Forelimb muscle (tissue), 1 donor: ENCODE results near the gene HBZ. TPM values are rescaled to one million over a fixed set of nuclear protein-coding genes. Genes with fewer than 3 reads are reported as not detected.
"Not testable (repeated sequence)": the region's sequence is repeated elsewhere in the genome, so short reads cannot be mapped to it uniquely, and the experiment has no call there.

ENCODE experiments used
- DNase-seq: peaks from one replicate; pipeline ENCODE4 v3.0.0-alpha.2; 2013; ENCODE audit warnings: low read depth
- polyA plus RNA-seq: library from polyadenylated mRNA; unstranded; fragments of 120-200 nt; gene quantifications from one replicate; pipeline ENCODE4 v1.2.1, GENCODE V29; 2013; ENCODE audit not compliant: insufficient read length

HBZ gene
- polyA plus RNA-seq, 1 donor = 4.9 TPM

DNA sequence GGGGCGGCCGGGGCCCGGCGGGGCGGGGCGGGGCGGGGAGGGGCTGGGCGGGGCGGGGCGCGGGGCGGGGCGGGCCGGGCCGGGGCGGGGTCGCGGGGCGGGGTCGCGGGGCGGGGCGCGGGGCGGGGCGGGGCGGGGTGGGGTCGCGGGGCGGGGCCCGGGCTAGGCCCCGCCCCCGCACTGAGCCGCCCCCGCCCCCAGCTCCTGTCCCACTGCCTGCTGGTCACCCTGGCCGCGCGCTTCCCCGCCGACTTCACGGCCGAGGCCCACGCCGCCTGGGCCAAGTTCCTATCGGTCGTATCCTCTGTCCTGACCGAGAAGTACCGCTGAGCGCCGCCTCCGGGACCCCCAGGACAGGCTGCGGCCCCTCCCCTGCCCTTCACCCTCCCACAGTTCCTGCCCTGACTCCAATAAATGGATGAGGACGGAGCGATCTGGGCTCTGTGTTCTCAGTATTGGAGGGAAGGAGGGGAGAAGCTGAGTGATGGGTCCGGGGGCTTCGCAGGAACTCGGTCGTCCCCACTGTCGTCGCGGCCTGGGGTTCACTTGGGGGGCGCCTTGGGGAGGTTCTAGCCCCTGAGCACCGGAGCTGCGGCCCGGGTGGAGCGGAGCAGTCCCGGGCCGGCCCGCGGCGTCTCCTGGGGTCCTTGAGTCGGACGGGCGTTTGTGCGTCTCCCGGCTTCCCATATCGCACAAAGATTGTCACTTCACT lies 12.5 kb downstream of the HBZ start:
- no peak for DNase-seq

DNA sequence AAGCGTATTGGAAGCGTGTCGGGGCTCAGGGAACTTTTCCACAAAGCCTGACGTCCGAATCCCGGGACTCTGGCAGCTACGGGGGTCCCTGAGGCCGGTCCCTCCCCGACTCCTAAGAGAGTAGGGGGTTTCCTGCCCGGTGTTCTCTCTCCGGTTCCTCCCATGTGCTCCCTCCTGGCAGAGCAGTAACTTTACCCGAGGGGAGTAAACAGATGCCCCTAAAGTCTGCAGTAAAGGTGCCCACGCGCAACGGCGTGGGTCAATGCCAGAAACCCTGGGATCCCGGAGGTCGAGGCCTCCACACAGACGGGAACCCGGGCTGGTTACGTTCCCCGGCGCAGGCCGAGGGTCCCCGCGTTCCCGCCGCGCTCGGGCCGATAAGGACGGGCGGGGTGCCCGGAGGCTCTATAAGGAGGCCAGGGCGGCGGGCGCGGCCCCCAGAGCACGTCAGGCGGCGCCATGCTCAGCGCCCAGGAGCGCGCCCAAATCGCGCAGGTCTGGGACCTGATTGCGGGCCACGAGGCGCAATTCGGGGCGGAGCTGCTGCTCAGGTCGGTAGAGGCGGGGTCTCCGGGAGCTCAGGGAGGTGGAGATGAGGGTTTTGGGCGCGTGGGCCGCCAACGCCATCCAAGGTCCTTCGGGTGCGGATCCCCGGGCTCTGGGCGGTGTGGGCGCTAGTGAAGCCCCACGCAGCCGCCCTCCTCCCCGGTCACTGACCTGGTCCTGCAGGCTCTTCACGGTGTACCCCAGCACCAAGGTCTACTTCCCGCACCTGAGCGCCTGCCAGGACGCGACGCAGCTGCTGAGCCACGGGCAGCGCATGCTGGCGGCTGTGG lies 13.3 kb downstream of the HBZ start, which contains the start of gene HBM:
Gene HBM (plus strand): TSS at position 440 of the 836 bp plus-strand sequence. CDS start 20 bp downstream, at position 460.
- no peak for DNase-seq

DNA sequence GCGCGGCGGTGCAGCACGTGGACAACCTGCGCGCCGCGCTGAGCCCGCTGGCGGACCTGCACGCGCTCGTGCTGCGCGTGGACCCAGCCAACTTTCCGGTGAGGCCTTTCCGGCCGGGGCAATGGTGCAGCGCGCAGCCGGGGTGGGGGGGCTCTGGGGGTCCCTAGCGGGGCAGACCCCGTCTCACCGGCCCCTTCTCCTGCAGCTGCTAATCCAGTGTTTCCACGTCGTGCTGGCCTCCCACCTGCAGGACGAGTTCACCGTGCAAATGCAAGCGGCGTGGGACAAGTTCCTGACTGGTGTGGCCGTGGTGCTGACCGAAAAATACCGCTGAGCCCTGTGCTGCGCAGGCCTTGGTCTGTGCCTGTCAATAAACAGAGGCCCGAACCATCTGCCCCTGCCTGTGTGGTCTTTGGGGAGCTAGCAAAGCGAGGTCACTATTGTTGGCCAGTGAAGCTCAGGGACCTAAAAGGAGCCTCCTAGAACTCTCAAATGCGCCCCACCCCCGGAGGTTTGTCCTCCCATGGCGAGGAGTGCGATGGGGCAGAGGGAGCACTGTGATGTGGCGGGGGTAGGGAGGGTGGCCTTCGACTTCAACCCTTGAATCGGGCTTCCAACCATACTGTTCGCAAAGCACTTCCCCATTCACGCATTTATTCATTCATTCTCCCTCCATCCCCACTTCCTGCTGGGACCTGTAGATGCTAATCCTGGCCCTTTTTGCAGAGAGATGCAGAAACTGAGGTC lies 14.1 kb downstream of the HBZ start:
- DNase-seq = no peak

DNA sequence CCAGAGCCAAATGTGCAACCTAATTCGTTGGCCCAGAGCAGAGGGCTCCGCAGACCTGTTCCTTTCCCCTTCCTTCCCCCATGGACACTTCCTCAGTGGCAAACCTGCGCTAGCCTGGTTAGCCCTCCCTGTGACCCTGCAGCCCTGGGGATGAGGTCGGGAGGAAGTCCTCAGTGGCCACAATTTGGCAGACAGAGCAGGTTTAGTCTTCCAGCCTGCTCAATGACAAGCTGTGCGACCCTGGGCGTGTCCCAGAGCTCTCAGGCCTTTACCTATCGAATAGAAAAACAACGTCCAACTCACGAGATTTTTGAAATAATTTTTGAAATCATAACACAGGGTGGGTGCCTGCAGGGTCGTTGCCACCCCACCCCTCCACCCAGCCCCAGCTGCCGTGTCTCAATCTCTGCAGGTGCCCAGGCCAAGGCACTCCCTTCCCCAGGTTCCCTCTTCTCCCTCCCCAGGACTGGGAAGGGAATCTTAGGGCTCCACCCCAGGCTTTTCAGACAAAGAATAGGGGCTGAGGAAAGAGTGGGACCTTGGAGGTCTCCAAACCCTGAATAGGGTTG lies 14.8 kb downstream of the HBZ start:
- no peak for DNase-seq

DNA sequence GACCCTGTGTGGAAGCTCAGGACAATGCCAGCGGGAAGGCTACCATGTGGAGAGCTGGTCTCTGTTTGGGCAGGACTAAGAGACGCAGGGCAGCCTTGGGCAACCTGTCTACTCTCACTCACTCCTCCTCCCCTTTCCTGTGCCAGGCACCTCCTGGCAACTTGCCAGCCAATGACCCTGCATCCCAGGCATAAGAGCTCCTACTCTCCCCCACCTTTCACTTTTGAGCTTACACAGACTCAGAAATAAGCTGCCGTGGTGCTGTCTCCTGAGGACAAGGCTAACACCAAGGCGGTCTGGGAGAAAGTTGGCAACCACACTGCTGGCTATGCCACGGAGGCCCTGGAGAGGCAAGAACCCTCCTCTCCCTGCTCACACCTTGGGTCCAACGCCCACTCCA lies 16.0 kb downstream of the HBZ start:
- no peak for DNase-seq

DNA sequence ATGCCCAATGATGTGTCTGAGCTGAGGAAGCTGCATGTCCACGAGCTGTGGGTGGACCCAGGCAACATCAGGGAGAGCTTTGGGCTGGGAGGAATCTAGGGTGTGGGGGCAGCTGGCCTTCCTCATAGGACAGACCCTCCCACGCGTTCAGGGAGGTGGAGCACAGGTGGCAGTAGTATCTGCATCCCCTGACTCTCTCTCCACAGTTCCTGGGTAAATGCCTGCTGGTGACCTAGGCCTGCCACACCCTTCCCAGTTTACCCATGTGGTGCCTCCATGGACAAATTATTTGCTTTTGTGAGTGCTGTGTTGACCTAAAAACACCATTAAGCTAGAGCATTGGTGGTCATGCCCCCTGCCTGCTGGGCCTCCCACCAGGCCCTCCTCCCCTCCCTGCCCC lies 16.6 kb downstream of the HBZ start:
- no peak for DNase-seq

DNA sequence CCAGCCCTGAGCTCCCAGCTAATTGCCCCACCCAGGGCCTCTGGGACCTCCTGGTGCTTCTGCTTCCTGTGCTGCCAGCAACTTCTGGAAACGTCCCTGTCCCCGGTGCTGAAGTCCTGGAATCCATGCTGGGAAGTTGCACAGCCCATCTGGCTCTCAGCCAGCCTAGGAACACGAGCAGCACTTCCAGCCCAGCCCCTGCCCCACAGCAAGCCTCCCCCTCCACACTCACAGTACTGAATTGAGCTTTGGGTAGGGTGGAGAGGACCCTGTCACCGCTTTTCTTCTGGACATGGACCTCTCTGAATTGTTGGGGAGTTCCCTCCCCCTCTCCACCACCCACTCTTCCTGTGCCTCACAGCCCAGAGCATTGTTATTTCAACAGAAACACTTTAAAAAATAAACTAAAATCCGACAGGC lies 17.7 kb downstream of the HBZ start:
- DNase-seq = not testable (repeated sequence)

DNA sequence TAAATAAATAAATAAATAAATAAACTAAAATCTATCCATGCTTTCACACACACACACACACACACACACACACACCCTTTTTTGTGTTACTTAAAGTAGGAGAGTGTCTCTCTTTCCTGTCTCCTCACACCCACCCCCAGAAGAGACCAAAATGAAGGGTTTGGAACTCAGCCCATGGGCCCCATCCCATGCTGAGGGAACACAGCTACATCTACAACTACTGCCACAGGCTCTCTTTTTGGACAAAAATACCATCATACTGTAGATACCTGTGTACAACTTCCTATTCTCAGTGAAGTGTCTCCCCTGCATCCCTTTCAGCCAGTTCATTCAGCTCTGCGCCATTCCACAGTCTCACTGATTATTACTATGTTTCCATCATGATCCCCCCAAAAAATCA lies 18.3 kb downstream of the HBZ start:
- no peak for DNase-seq

DNA sequence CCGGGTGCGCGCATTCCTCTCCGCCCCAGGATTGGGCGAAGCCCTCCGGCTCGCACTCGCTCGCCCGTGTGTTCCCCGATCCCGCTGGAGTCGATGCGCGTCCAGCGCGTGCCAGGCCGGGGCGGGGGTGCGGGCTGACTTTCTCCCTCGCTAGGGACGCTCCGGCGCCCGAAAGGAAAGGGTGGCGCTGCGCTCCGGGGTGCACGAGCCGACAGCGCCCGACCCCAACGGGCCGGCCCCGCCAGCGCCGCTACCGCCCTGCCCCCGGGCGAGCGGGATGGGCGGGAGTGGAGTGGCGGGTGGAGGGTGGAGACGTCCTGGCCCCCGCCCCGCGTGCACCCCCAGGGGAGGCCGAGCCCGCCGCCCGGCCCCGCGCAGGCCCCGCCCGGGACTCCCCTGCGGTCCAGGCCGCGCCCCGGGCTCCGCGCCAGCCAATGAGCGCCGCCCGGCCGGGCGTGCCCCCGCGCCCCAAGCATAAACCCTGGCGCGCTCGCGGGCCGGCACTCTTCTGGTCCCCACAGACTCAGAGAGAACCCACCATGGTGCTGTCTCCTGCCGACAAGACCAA lies 20.0 kb downstream of the HBZ start, which contains the start of gene HBA2:
Gene HBA2 (plus strand): TSS at position 503 of the 568 bp plus-strand sequence. CDS start 37 bp downstream, at position 540.
- DNase-seq = not testable (repeated sequence)

DNA sequence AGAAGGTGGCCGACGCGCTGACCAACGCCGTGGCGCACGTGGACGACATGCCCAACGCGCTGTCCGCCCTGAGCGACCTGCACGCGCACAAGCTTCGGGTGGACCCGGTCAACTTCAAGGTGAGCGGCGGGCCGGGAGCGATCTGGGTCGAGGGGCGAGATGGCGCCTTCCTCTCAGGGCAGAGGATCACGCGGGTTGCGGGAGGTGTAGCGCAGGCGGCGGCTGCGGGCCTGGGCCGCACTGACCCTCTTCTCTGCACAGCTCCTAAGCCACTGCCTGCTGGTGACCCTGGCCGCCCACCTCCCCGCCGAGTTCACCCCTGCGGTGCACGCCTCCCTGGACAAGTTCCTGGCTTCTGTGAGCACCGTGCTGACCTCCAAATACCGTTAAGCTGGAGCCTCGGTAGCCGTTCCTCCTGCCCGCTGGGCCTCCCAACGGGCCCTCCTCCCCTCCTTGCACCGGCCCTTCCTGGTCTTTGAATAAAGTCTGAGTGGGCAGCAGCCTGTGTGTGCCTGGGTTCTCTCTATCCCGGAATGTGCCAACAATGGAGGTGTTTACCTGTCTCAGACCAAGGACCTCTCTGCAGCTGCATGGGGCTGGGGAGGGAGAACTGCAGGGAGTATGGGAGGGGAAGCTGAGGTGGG lies 20.9 kb downstream of the HBZ start:
- not testable (repeated sequence) for DNase-seq

DNA sequence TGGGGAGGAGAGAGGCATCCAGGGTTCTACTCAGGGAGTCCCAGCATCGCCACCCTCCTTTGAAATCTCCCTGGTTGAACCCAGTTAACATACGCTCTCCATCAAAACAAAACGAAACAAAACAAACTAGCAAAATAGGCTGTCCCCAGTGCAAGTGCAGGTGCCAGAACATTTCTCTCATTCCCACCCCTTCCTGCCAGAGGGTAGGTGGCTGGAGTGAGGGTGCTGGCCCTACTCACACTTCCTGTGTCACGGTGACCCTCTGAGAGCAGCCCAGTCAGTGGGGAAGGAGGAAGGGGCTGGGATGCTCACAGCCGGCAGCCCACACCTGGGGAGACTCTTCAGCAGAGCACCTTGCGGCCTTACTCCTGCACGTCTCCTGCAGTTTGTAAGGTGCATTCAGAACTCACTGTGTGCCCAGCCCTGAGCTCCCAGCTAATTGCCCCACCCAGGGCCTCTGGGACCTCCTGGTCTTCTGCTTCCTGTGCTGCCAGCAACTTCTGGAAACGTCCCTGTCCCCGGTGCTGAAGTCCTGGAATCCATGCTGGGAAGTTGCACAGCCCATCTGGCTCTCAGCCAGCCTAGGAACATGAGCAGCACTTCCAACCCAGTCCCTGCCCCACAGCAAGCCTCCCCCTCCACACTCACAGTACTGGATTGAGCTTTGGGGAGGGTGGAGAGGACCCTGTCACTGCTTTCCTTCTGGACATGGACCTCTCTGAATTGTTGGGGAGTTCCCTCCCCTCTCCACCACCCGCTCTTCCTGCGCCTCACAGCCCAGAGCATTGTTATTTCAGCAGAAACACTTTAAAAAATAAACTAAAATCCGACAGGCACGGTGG lies 21.7 kb downstream of the HBZ start:
- DNase-seq = not testable (repeated sequence)

DNA sequence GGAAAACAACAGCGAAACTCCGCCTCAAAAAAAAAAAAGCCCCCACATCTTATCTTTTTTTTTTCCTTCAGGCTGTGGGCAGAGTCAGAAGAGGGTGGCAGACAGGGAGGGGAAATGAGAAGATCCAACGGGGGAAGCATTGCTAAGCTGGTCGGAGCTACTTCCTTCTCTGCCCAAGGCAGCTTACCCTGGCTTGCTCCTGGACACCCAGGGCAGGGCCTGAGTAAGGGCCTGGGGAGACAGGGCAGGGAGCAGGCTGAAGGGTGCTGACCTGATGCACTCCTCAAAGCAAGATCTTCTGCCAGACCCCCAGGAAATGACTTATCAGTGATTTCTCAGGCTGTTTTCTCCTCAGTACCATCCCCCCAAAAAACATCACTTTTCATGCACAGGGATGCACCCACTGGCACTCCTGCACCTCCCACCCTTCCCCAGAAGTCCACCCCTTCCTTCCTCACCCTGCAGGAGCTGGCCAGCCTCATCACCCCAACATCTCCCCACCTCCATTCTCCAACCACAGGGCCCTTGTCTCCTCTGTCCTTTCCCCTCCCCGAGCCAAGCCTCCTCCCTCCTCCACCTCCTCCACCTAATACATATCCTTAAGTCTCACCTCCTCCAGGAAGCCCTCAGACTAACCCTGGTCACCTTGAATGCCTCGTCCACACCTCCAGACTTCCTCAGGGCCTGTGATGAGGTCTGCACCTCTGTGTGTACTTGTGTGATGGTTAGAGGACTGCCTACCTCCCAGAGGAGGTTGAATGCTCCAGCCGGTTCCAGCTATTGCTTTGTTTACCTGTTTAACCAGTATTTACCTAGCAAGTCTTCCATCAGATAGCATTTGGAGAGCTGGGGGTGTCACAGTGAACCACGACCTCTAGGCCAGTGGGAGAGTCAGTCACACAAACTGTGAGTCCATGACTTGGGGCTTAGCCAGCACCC lies 22.8 kb downstream of the HBZ start:
- no peak for DNase-seq

DNA sequence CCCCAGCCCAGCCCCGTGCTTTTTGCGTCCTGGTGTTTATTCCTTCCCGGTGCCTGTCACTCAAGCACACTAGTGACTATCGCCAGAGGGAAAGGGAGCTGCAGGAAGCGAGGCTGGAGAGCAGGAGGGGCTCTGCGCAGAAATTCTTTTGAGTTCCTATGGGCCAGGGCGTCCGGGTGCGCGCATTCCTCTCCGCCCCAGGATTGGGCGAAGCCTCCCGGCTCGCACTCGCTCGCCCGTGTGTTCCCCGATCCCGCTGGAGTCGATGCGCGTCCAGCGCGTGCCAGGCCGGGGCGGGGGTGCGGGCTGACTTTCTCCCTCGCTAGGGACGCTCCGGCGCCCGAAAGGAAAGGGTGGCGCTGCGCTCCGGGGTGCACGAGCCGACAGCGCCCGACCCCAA lies 23.6 kb downstream of the HBZ start:
- not testable (repeated sequence) for DNase-seq

DNA sequence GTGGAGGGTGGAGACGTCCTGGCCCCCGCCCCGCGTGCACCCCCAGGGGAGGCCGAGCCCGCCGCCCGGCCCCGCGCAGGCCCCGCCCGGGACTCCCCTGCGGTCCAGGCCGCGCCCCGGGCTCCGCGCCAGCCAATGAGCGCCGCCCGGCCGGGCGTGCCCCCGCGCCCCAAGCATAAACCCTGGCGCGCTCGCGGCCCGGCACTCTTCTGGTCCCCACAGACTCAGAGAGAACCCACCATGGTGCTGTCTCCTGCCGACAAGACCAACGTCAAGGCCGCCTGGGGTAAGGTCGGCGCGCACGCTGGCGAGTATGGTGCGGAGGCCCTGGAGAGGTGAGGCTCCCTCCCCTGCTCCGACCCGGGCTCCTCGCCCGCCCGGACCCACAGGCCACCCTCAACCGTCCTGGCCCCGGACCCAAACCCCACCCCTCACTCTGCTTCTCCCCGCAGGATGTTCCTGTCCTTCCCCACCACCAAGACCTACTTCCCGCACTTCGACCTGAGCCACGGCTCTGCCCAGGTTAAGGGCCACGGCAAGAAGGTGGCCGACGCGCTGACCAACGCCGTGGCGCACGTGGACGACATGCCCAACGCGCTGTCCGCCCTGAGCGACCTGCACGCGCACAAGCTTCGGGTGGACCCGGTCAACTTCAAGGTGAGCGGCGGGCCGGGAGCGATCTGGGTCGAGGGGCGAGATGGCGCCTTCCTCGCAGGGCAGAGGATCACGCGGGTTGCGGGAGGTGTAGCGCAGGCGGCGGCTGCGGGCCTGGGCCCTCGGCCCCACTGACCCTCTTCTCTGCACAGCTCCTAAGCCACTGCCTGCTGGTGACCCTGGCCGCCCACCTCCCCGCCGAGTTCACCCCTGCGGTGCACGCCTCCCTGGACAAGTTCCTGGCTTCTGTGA lies 24.3 kb downstream of the HBZ start, which contains the start of gene HBA1:
Gene HBA1 (plus strand): TSS at position 204 of the 906 bp plus-strand sequence. CDS start 37 bp downstream, at position 241.
- not testable (repeated sequence) for DNase-seq

DNA sequence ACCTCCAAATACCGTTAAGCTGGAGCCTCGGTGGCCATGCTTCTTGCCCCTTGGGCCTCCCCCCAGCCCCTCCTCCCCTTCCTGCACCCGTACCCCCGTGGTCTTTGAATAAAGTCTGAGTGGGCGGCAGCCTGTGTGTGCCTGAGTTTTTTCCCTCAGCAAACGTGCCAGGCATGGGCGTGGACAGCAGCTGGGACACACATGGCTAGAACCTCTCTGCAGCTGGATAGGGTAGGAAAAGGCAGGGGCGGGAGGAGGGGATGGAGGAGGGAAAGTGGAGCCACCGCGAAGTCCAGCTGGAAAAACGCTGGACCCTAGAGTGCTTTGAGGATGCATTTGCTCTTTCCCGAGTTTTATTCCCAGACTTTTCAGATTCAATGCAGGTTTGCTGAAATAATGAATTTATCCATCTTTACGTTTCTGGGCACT lies 25.0 kb downstream of the HBZ start:
- DNase-seq = no peak

DNA sequence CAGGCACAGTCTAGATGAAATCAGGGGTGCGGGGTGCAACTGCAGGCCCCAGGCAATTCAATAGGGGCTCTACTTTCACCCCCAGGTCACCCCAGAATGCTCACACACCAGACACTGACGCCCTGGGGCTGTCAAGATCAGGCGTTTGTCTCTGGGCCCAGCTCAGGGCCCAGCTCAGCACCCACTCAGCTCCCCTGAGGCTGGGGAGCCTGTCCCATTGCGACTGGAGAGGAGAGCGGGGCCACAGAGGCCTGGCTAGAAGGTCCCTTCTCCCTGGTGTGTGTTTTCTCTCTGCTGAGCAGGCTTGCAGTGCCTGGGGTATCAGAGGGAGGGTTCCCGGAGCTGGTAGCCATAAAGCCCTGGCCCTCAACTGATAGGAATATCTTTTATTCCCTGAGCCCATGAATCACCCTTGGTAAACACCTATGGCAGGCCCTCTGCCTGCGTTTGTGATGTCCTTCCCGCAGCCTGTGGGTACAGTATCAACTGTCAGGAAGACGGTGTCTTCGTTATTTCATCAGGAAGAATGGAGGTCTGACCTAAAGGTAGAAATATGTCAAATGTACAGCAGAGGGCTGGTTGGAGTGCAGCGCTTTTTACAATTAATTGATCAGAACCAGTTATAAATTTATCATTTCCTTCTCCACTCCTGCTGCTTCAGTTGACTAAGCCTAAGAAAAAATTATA lies 25.7 kb downstream of the HBZ start:
- DNase-seq = no peak

DNA sequence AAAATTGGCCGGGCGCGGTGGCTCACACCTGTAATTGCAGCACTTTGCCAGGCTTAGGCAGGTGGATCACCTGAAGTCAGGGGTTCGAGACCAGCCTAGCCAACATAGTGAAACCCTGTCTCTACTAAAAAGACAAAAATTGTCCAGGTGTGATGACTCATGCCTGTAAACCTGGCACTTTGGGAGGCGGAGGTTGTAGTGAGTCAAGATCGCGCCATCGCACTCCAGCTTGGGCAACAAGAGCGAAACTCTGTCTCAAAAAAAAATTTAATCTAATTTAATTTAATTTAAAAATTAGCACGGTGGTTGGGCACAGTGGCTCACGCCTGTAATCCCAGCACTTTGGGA lies 26.2 kb downstream of the HBZ start:
- no peak for DNase-seq
